Stomach (tissue), 4 donors: ENCODE measurements around the gene DNM1.

Source experiments
- POLR2A ChIP-seq, 4 donors: fragments of 450-650 bp; IDR thresholded peaks; one replicate each; pipeline ENCODE4 v1.6.1; 2016; ENCODE audit warnings: antibody characterized with exemption in 4 of 4, control low read depth in 2 of 4, mild to moderate bottlenecking in 1 of 4, moderate library complexity in 1 of 4
- POLR2AphosphoS5 ChIP-seq, 3 donors: sonication (generic); formaldehyde crosslinking; IDR thresholded peaks; one replicate each; pipeline ENCODE4 v1.6.1; 2016; ENCODE audit warnings: antibody characterized with exemption in 3 of 3

GRCh38 chr9:128253140-128253990, 50.2 kb downstream of the DNM1 start:
- no peak for TF ChIP-seq POLR2A (IDR thresholded peaks at IDR 0.05)
- TF ChIP-seq POLR2AphosphoS5 (IDR thresholded peaks at IDR 0.05), result no peak
